HG02981 (cell line): ENCODE measurements around the gene ASB13.
"Not testable (repeated sequence)": the region's sequence is repeated elsewhere in the genome, so short reads cannot be mapped to it uniquely, and the experiment has no call there.

Experiments
- ATAC-seq: cut with Tn5 transposase; IDR thresholded peaks from one replicate; pipeline ENCODE4 v1.9.1; 2021; ENCODE audit warnings: mild to moderate bottlenecking, moderate library complexity; ENCODE audit not compliant: unreplicated experiment

Gene ASB13

DNA sequence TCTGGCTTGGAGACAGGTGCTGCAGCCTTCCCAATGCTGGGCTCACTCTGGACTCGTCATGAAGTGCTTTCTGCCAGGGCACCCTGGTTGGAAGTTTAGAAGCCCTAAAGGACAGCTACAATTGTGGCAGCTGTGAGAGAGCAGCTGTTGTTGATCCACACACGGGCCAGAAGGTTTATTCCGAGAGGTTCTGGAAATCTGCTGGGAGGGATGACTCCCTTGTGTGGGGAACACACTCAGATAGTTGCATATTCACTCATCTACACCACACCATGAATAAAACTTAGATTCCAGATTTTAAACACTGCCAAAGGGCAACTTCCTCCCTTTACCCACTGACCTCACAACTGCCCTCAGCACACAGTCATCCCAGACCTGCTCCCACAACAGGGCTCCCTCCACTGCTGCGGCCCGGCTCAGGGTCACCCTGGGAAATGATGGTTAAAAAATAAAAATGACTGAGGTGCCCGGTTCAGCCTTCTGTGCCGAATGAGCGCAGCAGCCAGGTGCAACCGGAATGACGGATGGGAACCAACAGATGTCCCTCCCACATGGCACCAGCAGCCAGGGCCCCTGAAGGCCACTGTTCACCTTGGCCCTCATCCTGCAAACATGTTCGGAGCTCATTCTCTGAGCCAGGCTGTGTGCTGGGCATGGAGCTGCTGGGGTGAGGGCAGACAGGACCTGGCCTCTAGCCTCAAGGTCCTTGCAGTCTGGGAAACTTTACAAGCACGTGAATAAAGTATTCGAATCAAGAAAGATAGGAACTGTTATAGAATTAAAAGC, 40.2 kb downstream of the ASB13 start:
- no peak for ATAC-seq

DNA sequence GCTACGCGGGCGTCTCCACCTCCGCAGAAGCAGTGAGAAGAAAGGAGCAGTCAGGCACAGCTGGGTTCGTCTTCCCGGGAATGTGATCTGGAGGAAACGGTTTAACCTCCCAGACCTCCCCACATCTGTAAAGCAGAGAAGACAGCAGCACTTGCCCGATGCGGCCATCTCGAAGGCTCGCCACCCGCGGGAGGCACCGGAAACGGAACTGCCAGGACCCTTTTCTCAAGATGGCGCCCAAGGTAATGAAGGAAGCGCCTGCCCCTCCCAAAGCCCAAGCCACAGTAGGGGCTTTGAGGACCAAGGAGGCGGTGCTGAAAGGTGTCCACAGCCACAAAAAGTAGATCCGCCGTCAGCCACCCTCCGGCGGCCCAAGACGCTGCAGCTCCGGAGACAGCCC, 41.7 kb downstream of the ASB13 start:
- no peak for ATAC-seq

DNA sequence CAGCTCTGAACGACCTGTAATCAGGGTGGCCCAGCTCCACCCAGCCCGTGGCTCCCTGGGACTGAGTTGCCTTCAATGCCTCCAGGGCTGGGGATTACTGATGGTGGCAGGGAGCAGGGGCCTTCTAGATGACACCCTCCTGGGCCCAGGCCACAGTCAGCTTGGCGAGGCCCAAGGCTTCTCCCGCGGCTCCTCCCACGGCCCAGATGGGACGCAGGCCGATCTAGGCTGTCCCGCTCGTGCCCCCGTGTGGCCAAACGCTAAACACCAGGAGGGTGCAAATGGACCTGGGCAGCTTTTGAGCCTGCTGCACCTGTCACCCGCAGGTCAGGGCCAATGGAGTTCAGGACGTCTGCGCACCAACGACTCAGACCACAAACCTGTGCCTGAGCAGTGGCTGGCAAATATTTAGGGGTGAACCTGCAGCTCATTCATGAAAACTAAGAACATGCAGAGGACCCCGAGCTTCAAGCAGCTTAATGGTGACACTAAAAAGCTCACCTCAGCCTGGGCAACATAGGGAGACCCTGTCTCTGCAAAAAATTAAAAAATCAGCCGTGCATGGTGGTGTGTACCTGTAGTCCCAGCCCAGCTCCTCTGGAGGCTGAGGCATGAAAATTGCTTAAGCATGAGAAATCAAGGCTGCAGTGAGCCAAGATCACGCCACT, 43.2 kb downstream of the ASB13 start:
- ATAC-seq, result peak; percentile 95

DNA sequence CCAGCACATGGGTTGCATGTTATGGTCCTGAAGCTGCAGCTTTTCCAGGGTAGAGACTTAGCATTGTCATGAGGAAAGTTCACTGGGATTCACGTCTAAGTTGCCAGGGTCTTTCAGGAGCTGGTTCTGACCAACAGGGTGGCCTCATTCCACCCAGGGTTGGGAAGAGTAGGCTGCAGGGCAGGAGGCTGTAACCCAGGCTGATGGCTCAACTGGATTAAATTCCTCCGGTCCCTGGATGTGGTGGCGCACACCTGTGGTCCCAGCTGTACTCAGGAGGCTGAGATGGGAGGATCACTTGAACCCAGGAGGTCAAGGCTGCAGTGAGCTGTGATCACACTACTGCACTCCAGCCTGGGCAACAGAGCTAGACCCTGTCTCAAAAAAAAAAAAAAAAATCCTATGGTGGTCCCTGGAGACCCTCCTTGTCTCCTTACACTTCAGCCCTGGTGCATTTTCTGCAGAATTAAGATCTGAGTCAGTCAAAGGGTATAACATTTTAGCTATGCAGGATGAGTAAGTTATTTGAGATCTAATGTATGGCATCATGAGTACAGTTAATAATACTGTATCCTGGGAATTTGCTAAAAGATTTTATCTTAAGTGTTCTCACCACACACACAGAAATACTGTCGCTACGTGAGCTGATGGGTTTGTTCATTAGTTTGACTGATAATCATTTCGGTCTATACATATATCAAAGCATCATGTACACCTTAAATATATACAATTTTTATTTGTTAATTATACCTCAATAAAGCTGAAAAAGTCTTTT, 44.0 kb downstream of the ASB13 start:
- no peak for ATAC-seq

DNA sequence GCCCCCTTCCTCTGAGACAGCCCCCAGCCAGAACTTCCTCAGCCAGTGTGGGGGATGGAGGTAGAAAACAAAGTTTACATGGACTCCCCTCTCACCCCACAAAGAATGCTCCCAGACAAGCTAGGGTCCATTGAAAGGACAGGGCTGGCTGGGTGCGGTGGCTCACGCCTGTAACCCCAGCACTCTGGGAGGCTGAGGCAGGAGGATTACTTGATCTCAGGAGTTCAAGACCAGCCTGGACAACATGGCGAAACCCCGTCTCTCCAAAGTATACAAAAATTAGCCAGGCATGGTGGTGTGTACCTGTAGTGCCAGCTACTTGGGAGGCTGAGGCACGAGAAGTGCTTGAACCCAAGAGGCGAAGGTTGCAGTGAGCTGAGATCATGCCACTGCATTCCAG, 45.0 kb downstream of the ASB13 start:
- not testable (repeated sequence) for ATAC-seq

DNA sequence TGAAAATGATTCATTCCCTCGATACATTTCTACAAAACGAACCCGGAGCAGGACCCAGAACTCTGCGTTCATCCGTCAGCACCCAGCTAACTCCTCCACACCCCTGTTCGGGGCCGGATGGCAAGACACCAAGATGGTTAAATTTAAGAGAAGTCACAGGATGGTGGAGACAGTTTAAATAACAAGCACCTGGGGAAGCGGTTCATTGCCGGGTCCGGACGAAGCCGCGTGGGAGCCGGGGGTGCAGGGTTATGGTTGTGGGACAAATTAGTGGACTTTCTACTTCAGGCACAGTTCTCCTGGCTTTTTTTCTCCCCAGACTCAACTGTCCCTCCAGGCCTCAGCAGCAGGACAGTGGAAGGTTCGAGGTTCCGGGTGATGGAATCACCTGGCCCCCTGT, 45.4 kb downstream of the ASB13 start:
- ATAC-seq, result no peak

DNA sequence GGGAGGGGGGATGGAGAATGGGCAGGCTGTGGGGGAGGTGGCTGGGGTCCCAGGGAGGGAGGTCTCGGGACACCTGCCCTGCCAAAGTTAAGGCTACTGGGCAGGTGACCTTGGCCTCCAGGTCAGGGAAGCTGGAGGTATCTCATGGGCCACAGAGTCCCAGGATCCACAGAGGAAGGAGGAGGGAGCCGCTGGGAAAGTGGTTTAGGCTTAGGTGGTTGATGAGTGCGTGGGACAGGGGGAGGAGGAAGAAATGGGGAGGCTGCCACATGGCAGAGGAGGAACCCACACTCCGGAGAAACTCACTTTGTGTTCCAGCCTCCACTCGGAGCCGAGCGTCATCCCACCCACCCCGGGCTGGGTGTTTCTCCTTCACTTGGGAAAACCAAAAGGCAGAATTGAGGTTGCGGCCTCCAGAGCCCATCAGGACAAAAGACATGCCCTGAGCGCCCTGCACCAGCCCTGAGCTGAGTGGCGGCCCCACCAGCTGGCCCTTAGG, 46.1 kb downstream of the ASB13 start:
- ATAC-seq, result no peak

DNA sequence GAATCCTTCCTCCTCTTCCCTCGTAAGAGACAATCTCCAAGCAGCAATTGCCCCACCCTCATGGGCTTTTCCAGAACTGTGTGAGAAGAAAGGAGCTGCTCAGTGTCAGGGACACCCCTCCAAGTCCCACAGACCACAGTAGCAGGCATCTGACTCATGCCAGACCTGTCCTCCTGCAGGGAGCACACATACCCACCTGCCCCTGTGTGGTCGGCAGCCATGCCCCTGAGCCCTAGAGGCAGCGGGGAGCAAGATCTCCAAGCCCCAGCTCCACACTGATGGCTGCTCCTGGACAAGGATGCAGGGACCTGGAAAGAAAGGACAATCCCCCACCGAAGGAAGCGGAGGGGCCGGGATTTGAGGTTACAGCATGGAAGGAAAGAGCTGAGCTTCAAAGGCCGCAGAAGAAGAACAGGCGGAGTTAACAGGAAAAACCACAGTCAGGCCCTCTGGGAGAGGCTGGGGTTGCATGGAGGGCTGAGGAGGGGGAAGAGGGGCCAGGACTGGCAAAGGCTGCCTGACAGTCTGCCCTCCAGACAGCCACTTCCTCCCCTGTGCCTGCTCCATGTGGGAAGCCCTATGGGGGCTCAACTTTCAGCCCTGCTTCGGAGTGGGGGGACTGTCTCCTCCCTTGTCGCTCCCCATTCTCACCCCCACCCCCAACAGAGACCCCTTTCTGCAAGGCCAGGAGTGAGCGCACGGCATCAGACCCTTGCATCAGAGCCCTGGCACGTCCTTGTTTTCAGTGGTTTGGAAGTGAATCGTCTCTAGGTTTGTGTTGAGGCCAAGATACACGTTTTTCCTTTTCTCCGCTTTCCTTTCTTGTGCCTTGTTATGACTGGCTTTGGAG, 46.8 kb downstream of the ASB13 start:
- ATAC-seq, result no peak

DNA sequence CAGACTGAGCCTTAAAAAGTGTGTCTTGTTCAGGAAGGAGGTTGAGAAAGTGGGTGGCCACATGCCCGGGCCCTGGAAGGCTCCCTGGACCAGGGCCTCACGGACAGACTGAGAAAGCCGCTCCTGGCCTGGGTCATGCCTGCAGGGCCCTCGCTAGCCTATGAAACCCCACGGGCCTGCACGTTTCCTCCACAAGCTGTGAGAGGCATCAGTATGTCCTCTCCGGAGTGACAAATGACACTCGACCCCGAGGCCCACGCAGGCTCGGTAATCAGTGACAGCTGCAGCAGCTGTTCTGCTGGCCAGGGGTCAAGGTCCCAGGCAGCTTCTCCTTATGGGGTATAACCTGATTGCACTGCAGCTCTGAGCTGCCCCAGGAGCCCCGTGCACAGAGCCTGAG, 47.6 kb downstream of the ASB13 start:
- no peak for ATAC-seq

DNA sequence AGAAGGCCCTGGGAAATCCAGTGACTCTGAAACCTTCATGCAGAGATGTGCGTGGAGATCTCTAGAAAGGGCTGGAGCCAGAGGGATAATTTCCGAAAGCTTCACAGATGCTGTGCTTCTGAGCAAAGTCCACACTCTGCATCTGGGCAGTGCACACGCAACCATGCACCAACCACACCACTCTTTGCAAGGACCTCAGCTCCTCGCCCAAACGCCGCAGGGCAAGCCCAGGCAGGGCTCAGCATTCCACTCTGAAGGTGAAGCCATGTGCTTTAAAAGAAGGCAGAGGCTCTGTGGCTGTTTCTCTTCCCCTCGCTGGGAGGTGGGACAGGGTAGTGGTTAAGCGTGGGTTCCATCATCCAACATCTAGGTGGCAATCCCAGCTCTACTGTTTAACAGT, 48.4 kb downstream of the ASB13 start:
- ATAC-seq, result no peak

DNA sequence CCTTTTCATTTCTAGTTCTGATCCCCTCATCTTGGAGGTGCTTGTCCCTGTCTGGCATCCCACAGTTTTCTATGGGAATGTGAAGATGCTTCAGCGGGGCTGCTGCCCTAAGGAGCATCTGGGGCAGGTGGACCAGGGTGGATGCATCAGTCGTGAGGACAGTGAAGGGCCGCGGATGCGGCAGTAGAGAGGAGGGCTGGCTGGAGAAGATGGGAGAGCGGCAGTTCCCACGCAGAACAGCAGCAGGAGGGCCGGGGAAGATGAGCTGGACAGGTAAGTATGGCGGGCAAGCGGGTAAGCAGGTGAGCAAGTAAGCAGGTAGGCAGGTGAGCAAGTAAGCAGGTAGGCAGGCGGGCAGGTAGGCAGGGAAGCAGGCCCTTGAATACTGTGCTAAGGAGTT, 48.9 kb downstream of the ASB13 start:
- ATAC-seq, result no peak

DNA sequence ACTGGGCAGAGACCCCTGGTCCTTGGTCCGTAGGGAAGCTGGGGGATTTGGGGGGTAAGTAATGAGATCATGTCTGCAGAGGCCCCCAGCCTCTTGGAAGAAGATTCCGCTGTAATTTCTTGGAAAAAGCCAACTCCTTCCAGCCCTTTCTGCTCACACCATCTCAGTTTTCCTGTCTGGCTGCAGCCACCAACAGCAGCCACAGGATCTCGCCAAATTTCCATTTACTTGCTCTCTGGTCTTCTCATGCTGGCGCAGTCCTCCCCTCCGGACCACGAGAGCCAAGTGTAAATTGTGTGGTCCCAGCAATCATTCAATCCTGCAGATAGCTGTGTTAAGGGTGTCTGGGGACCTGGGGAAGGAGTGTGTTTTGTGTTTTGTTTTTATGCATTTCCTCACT, 49.6 kb downstream of the ASB13 start:
- ATAC-seq, result no peak

DNA sequence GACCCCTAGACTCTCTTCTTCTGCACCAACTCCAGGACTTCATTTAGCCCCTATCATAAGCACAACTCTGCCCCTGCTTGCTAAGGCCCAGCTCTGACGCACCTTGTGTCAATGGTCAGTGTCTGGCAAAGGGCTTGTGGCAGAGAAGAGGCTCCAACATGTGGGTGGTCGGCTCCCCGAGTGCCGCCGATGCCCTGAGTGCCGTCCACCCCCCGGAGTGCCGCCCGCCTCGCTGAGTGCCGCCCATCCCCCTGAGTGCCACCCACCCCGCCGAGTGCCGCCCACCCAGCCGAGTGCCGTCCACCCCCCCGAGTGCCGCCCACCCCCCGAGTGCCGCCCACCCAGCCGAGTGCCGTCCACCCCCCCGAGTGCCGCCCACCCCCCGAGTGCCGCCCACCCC, 50.3 kb downstream of the ASB13 start:
- ATAC-seq, result no peak

DNA sequence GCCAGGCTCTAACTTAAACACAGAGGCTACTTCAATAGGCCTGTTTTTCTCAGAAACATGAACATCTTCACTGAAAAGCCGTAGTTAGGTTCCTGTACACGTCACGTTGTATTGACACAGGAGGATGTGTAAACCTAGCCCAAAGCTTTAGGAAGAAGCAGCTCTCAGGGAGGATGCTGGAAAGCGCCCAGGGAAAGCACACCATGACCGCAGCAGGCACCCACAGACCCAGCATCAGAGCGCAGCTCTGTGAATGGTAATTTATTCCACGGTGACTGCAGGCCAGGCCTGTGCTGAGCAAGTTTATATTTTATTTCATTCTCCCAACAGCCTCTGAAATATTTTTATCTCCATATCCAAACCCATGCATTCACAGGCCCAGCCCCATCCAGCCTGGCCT, 51.1 kb downstream of the ASB13 start:
- ATAC-seq, result no peak

DNA sequence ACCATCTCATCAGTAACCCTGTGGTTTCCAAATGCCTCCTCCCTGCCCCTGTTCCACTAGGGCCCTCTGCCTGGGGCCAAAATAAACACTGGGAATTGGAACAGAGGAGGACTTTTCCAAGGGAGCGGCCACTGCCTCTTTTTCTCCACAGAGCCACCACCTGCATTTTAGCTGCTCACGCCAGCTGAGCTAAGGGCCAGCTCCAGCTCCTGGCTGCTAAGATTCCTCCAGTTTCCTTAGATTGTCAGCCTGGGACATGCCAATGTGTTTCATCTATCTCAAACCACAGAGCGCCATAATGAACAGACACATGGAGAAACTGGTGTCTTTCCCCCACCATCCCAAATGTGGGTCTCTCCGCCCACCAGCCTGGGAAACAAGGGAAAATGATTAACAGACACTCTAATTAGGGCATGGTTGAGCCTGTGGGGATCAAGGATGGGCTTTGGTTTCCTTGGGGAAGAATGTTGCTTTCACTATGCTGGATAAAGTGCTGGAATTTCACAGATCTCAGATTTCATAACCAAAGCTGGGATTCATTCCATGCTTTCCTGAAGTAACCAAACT, 52.2 kb downstream of the ASB13 start:
- ATAC-seq, result no peak

DNA sequence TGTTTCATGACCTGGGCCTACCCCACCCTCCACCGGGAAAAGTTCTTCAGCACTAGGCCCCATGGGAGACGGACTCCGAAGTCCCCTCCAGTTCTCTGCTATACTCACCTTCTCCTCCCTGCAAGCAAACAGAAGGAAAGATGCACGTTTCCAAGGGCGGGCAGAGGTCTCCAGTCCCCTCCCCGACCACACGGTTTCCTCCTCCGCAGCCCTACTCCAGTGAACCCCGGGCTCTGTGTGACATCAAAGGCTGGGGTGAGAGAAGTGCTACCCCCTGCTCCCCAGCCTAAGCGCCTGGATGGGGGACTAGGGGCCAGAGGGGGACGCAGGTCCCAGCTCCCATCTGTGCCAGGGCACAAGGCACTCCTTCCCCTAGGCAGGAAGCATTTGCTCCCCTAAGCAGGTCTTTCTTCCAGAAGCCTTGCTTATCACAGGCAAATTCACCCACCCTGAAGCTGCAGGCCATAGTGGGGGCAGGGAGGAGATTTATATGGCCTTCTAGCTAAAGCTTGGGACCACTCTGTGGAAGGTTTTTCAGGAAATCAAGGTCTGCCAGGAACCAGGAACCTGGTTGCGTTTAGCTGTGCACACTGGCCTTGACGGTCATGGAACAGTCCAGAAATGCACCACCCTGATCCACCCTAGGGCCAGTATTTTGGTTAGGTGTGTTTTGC, 52.8 kb downstream of the ASB13 start:
- no peak for ATAC-seq

DNA sequence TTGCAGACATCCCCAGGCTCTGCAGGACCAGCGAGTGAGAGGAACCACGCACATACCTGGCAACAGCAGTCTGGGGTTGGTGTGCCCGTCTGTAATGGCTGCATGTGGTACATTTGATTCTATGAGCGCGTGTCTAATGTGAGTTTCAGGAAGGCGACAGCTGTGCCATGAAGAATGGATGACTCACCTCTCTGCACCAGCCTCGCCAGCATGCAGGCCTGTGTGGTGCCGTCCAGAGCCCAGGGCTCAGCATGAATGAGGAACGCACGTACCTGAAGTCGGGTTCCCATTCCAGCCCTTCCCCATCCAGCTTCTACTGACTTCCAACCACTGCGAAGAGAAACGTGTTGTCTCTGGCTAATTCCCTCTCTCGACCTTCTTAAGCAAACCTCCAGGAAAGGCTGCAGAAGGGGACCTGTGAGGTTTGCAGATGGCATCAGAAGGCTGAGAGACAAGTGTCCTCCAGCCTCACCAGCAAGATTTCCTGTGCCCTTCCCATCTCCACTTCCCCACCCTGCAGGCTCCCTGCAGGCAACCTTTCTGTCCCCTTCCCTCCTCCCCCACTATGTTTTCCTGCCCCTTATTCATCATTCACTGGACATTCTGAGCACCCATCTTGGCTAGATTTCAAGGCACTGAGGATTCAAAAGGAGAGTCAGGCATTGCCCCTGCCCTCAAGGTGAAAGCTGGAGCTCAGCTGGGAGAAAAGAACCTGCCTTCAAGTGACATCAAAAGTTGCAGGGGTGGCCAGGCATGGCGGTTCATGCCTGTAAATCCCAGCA, 54.3 kb downstream of the ASB13 start:
- no peak for ATAC-seq

DNA sequence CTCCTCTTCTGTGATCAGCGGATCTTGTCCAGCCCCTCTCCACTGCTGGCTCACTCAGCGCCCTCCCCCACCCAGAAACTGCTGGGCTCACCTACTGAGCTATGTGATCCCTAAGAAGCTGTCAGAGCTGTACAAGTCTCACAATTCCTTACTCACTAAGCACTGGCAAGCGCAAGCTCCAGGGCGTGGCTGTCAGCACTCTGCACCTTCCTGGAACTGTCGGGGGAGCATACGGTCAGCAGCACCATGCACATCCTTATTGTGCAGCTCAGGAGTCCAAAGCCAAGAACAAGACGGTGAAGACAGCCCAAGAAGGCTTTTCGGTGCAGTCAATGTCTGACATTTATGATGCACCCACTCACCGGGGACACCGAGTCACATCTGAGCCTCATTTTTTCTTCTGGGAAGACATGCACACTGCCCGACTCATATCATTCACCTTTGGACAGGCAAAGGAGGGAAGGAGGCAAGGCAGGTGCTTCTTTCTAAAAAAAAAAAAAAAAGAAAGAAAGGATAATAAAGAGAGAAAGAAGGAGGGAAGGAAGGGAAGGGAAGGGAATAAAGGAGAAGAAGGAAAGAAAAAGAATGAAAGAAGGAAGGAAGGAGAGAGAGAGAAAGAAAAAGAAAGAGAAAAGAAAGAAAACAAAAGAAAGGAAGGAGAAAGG, 56.3 kb downstream of the ASB13 start:
- ATAC-seq, result no peak
